ENCODE measurements around the gene AREL1. TPM values are rescaled to one million over a fixed set of nuclear protein-coding genes. Genes with fewer than 3 reads are reported as not detected.
A peak's percentile ranks its signal among the peaks of the same experiment; 100 is the strongest.

Gene AREL1
- total RNA-seq, 4 donors from 2014 or later: 33.8 to 95.6 (median 65.1) TPM

GRCh38 chr14:74732387-74732786, 19.5 kb upstream of the AREL1 start:
- Histone ChIP-seq H3K4me3 (no peak overlapping the region), H3K27ac (no peak overlapping the region), H3K4me1 (peaks cover 0 to 4% (median 0%) of the 10 kb centered on the region in 4 donors), H3K27me3 (no peaks in the 10 kb centered on the region), H3K36me3 (peaks cover 0 to 56% (median 0%) of the 10 kb centered on the region in 3 donors), H3K9me3 (no peaks in the 10 kb centered on the region)
- no peak for DNase-seq
- no peak for TF ChIP-seq POLR2A (IDR thresholded peaks at IDR 0.05)
- no peak for TF ChIP-seq CTCF (IDR thresholded peaks at IDR 0.05)

- no peaks in the 10 kb centered on the region for H3K4me1 ChIP-seq
- H3K9me3 ChIP-seq: no peaks in the 10 kb centered on the region
- H3K4me3 ChIP-seq: no peak overlapping the region
- H3K27ac ChIP-seq: no peak overlapping the region
- no peak for DNase-seq
- H3K27me3 ChIP-seq: no peaks in the 10 kb centered on the region
- peaks cover 0 to 54% (median 0%) of the 10 kb centered on the region in 3 donors for H3K36me3 ChIP-seq
- TF ChIP-seq CTCF (IDR thresholded peaks at IDR 0.05): no peak
- TF ChIP-seq POLR2A (IDR thresholded peaks at IDR 0.05): no peak
Observed at GRCh38 chr14:74723134-74723533, 10.3 kb upstream of the AREL1 start.

GRCh38 chr14:74720526-74720925, 7.6 kb upstream of the AREL1 start:
- Histone ChIP-seq H3K36me3 (peaks cover 0 to 71% (median 0%) of the 10 kb centered on the region in 3 donors), H3K27me3 (no peaks in the 10 kb centered on the region), H3K9me3 (no peaks in the 10 kb centered on the region), H3K4me3 (no peak overlapping the region), H3K4me1 (no peaks in the 10 kb centered on the region), H3K27ac (no peak overlapping the region)
- no peak for DNase-seq
- TF ChIP-seq CTCF (IDR thresholded peaks at IDR 0.05) (no peak), POLR2A (IDR thresholded peaks at IDR 0.05) (no peak)

GRCh38 chr14:74713395-74713735, 485 bp upstream of the AREL1 start:
- H3K4me1 ChIP-seq: peaks cover 0 to 29% (median 0%) of the 10 kb centered on the region in 4 donors
- TF ChIP-seq CTCF (IDR thresholded peaks at IDR 0.05) (peak in 1 of 6 experiments; percentile 8), POLR2A (IDR thresholded peaks at IDR 0.05) (no peak)

GRCh38 chr14:74711651-74712050, 1.2 kb downstream of the AREL1 start:
- Histone ChIP-seq H3K36me3 (peaks cover 0 to 13% (median 0%) of the 10 kb centered on the region in 3 donors), H3K27ac (no peak overlapping the region), H3K9me3 (no peaks in the 10 kb centered on the region), H3K4me3 (peak overlapping the region in 1 of 4 donors; percentile 77), H3K27me3 (no peaks in the 10 kb centered on the region), H3K4me1 (peaks cover 0 to 29% (median 0%) of the 10 kb centered on the region in 4 donors)
- TF ChIP-seq POLR2A (IDR thresholded peaks at IDR 0.05): no peak
- no peak for TF ChIP-seq CTCF (IDR thresholded peaks at IDR 0.05)
- no peak for DNase-seq

More at GRCh38 chr14:74713395-74713735, 485 bp upstream of the AREL1 start:
- peak overlapping the region; percentile 66 to 90 (median 78) for H3K4me3 ChIP-seq
- no peak for DNase-seq
- no peaks in the 10 kb centered on the region for H3K9me3 ChIP-seq
- no peaks in the 10 kb centered on the region for H3K27me3 ChIP-seq
- peaks cover 0 to 29% (median 0%) of the 10 kb centered on the region in 3 donors for H3K36me3 ChIP-seq
- peak overlapping the region in 3 of 4 donors; percentile 78 to 85 (median 79) for H3K27ac ChIP-seq

- Histone ChIP-seq H3K27me3 (no peaks in the 10 kb centered on the region), H3K9me3 (no peaks in the 10 kb centered on the region), H3K36me3 (peaks cover 0 to 1% (median 0%) of the 10 kb centered on the region in 3 donors), H3K4me1 (peaks cover 0 to 29% (median 0%) of the 10 kb centered on the region in 4 donors), H3K27ac (no peak overlapping the region), H3K4me3 (no peak overlapping the region)
- TF ChIP-seq CTCF (IDR thresholded peaks at IDR 0.05): no peak
- no peak for TF ChIP-seq POLR2A (IDR thresholded peaks at IDR 0.05)
- DNase-seq: no peak
Observed at GRCh38 chr14:74710480-74710879, 2.4 kb downstream of the AREL1 start.

Data from Peyer's patch (tissue), 4 donors.